GM18519 (cell line): Measurements from ENCODE around the gene TMEM132C.
"Not testable (repeated sequence)": the region's sequence is repeated elsewhere in the genome, so short reads cannot be mapped to it uniquely, and the experiment has no call there.

Source experiments
- ATAC-seq: cut with Tn5 transposase; IDR thresholded peaks from one replicate; pipeline ENCODE4 v1.9.1; 2021; ENCODE audit warnings: mild to moderate bottlenecking, moderate library complexity; ENCODE audit not compliant: unreplicated experiment, low FRiP score

The TMEM132C gene

GRCh38 chr12:128603573-128604115, 336.7 kb downstream of the TMEM132C start:
- no peak for ATAC-seq

DNA sequence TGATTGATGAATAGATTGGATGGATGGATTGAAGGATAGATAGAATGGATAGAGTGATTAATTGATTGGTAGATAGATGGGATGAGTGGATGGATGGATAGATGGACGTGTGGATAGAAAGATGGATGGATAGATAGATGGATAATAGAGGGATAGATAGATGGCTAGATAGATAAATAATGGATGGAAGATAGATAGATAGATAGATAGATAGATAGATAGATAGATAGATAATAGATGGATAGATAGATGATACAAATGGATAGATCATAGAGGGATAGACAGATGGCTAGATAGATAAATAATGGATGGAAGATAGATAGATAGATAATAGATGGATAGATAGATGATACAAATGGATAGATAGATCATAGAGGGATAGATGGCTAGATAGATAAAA, 337.2 kb downstream of the TMEM132C start:
- not testable (repeated sequence) for ATAC-seq

- no peak for ATAC-seq
Measured at GRCh38 chr12:128606051-128606450, 339.1 kb downstream of the TMEM132C start.

DNA sequence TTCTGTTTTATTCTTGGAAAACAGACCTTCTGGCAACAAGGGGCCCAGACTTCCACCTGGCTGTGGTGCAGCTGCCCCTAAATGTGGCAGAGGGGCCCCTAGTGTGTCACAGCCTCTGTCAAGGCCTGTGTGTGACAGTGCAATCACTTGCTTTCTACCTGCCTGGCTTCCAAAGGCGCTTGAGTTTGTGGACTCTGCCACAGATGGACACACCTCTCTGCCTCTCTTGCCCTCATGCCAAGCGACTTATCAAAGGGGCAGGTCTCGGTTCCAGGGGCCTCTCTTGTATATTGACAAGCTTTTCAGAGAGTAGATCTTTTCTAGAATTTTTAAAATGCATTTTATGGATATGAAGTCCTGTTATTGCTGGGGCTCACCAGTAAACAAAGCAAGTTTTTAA, 339.6 kb downstream of the TMEM132C start:
- ATAC-seq, result no peak

DNA sequence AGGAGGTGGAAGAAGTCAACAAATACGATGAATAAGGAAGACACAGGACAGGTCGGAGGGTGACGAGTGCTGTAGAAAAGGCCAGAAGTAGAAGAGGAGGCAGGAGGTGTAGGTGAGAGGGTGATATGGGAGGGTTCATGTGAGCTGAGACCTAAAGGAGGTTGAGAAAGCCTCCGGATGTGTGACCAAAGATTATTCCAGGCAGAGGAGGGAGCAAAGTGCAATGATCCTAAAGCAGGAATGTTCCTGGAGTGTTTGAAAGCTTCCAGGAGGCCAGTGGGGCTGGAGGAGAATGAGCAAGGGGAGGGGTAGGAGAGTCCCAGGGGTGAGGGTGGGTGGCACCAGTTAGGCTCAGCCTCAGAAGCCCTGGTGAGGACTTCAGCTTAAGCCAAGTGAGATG, 340.0 kb downstream of the TMEM132C start:
- no peak for ATAC-seq

DNA sequence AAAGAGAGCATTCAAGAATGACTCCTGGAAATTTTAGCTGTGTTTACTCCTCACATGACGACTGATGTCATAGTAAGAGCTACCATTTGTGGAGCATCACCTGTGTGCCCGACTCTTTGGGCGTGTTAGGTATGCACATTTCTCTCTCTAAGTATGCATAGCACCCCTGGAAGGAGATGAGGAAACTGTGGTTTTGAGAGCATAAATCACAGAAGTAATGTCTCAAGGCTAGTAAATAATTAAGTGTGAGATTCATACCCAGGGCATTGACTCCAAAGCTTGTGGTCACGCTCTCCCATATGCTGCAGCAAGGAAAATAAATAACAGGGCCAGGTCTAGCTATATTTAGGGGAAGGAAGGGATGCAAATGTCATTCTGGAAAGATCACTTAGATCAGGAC, 340.7 kb downstream of the TMEM132C start:
- no peak for ATAC-seq

- ATAC-seq, result no peak
Measured at GRCh38 chr12:128609861-128610260, 342.9 kb downstream of the TMEM132C start.

GRCh38 chr12:128611736-128612135, 344.8 kb downstream of the TMEM132C start:
- ATAC-seq, result no peak

DNA sequence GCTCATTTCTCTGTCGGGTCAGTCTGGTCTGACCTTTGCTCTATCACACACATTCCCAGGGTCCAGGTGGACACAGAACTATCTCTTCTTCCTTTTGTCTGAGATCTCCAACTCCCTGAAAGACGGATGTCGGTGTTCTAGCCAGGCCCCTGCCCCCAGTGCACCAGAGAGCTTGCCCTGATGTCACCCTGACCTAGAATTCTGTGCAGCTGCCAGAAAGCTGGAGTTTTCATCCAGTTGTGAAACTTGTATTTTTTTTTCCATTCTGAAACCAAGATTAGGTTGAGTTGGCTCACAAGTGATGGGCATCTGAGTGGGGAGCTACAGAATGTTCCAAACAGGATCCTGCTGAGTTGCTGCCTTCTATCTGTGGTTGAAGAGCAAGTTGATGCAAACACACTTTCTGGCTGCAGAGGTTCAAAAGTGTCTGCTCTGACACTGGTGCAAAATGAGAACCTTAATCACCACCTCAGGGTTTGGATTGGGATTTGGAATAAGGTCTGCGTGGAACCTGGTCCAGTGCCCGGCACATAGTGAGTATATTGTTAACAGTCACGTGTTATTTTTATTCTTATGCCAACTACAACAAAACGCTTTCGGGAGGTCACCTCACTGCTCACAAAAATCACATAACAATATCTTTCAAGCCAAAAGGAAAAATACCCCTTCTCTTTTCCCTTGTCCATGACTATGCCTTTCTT, 345.3 kb downstream of the TMEM132C start:
- no peak for ATAC-seq

DNA sequence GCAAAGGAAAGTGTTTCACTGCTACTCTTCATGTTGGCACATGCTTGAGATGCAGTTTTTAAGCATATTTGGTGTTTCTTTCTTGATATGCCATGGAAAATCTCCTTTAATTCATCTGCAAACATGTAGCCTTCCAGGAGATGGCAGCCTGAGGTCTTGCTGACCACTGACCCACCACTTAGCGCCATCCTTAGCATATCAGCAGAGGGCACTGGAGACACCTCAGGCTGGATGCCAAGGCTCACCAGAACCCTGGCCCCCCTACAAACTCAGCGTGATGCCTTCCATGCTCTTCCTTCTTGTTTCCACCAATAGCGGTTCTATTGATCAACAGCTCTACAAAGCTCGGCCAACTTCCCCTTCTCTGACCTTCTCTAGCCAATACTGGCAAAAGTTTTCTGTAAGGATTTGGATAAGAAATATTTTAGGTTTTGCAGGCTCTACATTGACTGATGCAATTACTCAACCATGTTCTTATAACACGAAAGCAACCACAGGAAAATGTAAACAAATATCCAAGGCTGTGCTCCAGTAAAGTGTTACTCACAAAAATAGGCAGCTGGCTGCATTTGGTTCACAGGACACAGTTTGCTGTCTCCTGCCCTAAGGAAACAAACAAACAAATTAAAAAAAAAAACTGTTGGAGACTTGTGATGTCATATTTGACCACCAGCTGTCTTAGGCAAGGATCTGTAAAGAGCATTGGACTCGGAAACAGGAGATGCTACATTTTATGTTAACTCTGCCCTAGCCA, 347.0 kb downstream of the TMEM132C start:
- no peak for ATAC-seq

DNA sequence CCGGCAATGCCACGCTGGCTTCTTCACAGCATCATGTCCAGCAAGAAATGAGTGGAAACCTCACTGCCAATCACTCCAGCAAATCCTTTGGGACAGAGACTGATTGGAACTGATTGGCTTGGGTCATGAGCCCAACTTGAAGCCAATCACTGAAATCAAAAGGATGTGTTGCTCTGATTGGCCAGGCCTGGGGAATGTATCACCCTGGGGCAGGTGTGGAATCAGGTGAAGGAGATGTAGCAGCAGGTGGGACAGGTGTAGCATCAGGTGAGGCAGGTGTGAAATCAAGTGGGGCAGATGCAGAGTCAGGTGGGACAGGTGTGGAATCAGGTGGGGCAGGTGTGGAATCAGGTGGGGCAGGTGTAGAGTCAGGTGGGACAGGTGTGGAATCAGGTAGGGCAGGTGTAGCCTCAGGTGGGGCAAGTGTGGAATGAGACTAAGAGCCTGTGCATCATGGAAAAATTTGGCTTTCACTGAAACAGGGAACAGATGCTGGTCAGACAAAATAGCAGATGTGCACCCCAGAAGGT, 350.4 kb downstream of the TMEM132C start:
- ATAC-seq, result no peak

DNA sequence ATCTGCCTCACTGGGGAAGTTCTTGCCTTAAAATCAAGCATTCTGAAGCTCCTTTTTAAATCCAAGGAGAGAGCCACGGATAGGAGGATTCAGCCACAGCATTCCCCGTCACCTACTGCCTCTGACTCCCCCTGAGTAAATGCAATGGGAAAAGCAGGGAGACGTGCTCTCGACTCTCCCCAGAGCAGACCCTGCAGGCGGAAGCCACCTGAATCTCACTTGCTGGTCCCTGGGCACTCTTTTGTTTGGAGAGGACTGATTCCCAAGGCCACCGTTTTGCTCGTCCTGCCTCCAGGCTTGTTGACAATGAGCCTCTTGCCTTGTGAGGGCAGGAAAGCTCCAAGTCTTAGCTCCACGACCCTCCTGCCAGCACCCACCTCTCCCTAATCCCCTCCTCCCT, 352.3 kb downstream of the TMEM132C start:
- no peak for ATAC-seq

DNA sequence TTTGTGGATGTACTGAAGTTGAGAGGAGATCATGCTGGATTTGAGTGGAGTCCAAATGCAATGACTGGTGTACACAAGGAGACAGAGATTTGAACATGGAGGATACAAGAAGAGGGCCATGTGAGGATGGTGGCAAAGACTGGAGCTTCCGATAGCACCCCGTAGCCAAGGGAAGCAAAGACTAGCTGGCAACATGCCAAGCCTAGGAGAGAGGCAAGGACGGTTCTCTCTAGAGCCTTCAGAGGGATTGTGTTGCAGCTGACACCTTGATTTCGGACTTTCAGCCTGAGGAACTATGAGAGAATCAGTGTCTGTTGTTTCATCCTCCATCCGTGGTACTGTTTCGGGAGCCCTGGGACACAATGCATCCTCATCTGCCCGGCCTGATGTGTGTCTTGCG, 354.3 kb downstream of the TMEM132C start:
- ATAC-seq, result no peak

DNA sequence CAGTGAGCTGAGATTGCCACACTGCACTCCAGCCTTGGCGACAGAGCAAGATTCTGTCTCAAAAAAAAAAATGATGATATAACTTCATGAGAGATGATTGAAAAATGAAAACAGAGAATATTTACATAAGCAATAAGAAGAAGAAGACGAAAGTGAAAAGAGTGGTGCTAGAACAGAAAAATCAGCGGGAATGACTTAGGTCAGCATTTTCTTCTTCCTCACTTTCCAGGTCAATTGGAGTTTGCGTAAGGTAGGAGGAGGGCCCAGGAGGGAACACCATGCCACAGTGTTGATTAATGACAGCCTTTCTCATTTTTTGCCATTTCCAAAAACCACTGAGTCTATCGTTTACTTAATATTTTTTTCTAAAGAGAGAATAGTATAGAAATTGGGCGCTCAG, 356.8 kb downstream of the TMEM132C start:
- ATAC-seq, result no peak

- no peak for ATAC-seq
Measured at GRCh38 chr12:128626808-128627320, 359.9 kb downstream of the TMEM132C start.

DNA sequence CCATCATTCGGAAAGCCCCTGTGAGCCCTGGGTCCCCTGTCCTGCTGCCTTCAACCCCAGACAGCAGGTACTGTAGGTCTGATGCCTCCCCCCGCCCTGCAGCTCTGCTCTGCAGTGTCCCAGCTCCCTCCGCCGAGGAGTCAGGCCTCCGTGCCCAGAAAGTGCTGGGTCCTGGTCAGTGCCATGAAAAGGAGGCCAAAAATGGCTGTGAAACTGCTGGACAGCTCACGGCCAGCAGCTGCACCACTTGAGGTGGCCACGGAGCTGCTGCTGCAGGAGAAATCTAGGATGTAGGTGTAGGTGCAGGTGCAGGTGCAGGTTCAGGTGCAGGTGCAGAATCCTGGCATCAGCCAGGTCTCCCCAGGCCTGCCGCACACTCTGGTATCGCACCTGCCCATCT, 360.7 kb downstream of the TMEM132C start:
- no peak for ATAC-seq

DNA sequence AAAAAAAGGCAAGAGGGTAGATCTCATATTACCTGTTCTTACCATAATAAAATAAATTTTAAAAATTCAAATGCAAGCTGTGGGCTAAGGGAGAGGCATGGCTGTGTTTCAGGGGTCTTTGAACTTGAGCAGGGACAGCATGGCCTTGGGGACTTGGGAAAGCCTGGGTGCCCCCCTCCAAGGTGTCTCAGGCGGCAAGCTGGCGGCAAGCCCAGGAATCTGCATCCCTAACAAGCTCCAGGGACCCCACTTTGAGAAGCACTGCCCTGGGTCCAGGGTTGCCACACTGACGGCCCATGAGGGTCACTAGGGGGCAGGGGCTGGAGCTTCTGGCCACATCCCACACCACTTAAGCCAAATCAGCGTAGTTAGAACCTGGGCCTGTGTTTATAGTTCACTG, 363.0 kb downstream of the TMEM132C start:
- ATAC-seq, result no peak

DNA sequence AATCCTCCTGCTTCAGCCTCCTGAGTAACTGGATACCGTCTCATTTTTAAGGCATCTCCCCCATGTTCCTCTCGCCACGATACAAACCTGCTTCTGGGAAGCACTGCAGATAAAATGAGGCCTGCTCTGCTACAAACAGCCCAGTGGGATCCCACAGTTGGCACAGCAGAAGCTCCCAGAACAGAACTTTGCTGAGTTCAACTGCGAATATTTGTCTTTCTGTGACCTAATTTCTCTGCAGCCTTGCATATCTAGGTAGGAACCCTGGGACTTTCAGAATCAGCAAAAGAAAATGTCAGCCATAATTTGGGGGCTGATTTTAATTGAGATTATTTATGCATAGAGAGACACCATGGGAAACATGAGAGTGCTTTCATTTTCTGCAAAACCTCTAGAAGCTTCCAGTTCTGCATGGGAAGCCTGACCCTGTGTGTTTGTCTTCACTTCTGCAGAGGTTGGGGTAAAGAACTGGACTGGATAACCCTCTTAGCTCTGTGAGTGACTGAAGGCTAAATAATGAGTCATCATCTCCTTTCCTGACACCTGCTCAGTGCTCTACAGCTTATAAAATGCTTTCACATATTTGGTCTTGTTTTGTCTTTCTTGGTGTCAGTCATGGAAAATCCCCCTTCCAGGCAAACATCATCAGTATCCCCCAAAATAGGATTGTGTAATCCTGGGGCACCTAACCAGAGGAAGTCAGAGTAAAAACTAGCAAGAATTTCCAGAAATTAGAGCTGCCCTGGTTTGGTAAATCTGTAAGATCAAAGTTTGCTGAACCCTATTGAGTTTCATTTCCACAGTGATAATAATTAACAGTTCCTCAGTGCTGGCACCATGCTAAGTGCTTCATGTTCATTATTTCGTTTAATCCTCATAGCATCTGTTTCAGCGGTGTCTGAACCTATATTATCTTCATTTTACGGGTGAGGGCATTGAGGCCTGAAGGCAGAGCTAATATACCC, 371.0 kb downstream of the TMEM132C start:
- ATAC-seq, result peak; percentile 91

DNA sequence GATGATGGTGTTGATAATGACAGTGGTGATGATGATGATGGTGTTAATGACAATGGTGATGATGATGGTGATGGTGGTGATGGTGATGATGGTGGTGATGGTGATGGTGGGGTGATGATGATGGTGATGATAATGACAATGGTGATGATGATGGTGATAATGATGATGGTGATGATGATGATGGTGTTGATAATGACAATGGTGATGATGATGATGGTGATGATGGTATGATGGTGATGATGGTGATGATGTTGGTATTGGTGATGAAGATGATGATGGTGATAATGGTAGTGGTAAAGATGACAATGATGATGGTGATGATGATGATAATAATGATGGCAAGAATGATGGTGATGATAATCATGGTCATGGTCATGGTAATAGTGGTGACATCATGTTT, 372.1 kb downstream of the TMEM132C start:
- ATAC-seq, result no peak

DNA sequence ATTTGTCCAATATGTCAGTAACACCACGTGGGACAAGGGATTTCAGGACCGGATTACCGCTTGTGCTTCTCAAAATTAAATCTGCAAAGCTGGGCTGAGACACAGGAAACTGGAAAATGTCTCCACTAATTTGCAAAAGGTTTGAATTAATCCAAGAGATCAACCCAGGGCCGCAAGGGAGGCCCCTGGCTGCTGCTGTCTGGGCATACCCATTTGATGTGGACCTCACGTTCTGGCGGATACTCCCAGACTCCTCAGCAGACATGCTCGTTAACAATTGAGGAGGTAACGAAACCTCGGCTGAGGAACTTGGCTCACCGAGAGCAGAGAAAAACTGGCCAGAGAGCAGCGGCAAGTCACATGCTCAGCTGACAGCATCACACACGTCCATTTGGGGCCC, 376.2 kb downstream of the TMEM132C start:
- no peak for ATAC-seq
